Endothelial cell (in vitro differentiated cells): ENCODE data around the gene XRCC4. TPM values are rescaled to one million over a fixed set of nuclear protein-coding genes. Genes with fewer than 3 reads are reported as not detected.

ENCODE experiments used
- DNase-seq: peaks from one replicate; pipeline ENCODE4 v3.0.0; 2021; ENCODE audit warnings: low spot score
- H3K27ac Mint-ChIP-seq: one replicate; pipeline ENCODE4 v1.8.0; 2021; ENCODE audit warnings: mixed read lengths, inconsistent platforms; ENCODE audit not compliant: unreplicated experiment
- H3K27me3 Mint-ChIP-seq: one replicate; pipeline ENCODE4 v1.8.0; 2021; ENCODE audit warnings: mild to moderate bottlenecking, moderate library complexity, mixed read lengths, inconsistent platforms; ENCODE audit not compliant: unreplicated experiment
- H3K36me3 Mint-ChIP-seq: one replicate; pipeline ENCODE4 v1.8.0; 2021; ENCODE audit warnings: mild to moderate bottlenecking, low read depth, mixed read lengths, inconsistent platforms; ENCODE audit not compliant: unreplicated experiment
- H3K4me1 Mint-ChIP-seq: one replicate; pipeline ENCODE4 v1.8.0; 2021; ENCODE audit warnings: mild to moderate bottlenecking, mixed read lengths, inconsistent platforms; ENCODE audit not compliant: unreplicated experiment
- H3K4me3 Mint-ChIP-seq: one replicate; pipeline ENCODE4 v1.8.0; 2021; ENCODE audit warnings: mild to moderate bottlenecking, mixed read lengths, inconsistent platforms; ENCODE audit not compliant: unreplicated experiment
- H3K9me3 Mint-ChIP-seq: one replicate; pipeline ENCODE4 v1.8.0; 2021; ENCODE audit warnings: mixed read lengths, inconsistent platforms; ENCODE audit not compliant: unreplicated experiment
- CTCF ChIP-seq: fragments of 200-600 bp; sonication (generic); IDR thresholded peaks from one replicate; pipeline ENCODE4 v1.5.0; 2021; ENCODE audit warnings: antibody characterized with exemption; ENCODE audit not compliant: unreplicated experiment
- total RNA-seq: library from RNA; stranded (reverse); fragmentation: NEBNext Ultra II Directional; extraction: Animal tissue kit (Norgen Biotek cat#: 25700); gene quantifications from one replicate; pipeline ENCODE4 v1.2.1, GENCODE V29; 2021; ENCODE audit not compliant: unreplicated experiment

XRCC4 gene
- total RNA-seq, 1 donor from 2014 or later, result 6.8 TPM

DNA sequence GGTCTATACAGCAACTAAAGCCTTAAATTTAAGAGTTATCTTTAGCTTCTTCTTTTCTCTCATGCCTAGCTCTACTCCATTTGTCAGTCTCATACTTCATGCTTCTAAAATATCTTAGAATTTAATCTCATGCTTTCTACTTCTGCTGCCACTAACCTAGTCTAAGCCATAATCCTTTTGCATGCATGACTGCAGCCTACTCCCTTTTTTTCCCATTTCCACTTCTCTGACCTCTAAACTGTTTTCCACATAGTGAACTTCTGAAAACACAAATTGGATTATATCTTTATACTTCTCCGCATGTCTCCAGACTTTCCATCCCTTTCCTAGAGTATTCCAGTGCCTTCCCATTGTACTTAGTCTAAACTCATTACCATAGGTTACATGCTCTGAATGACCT is 193.0 kb downstream of the XRCC4 start:
- H3K36me3 Mint-ChIP-seq, result no peaks in the 10 kb centered on the region
- H3K27ac Mint-ChIP-seq, result no peak overlapping the region
- TF ChIP-seq CTCF, result no peak
- no peaks in the 10 kb centered on the region for H3K9me3 Mint-ChIP-seq
- no peaks in the 10 kb centered on the region for H3K27me3 Mint-ChIP-seq
- no peak for DNase-seq
- H3K4me1 Mint-ChIP-seq, result no peaks in the 10 kb centered on the region
- no peak overlapping the region for H3K4me3 Mint-ChIP-seq

DNA sequence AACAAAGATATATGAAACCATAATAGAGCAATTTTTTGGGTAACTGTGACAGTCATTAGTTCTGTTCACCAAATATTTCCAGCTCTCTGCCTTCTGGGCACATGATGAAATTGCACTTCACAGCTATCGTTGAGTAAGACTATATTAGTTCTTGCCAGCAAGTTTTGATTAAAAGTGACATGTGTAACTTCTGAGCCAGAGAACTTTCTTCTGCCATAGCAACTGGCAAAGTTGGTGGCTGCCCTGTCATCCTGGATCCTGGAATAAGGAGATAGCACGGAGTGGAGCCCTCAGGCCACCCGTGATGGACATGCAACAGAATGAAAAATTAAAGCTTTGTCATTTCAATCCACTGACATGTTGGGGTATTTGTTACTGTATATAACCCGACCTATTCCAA is 199.8 kb downstream of the XRCC4 start:
- H3K4me3 Mint-ChIP-seq, result no peak overlapping the region
- H3K36me3 Mint-ChIP-seq, result no peaks in the 10 kb centered on the region
- H3K4me1 Mint-ChIP-seq, result no peaks in the 10 kb centered on the region
- H3K9me3 Mint-ChIP-seq, result no peaks in the 10 kb centered on the region
- H3K27ac Mint-ChIP-seq, result no peak overlapping the region
- H3K27me3 Mint-ChIP-seq, result no peaks in the 10 kb centered on the region
- no peak for DNase-seq
- TF ChIP-seq CTCF, result no peak

GRCh38 chr5:83277953-83278352 is 200.6 kb downstream of the XRCC4 start:
- Mint-ChIP-seq H3K9me3 (no peaks in the 10 kb centered on the region), H3K36me3 (no peaks in the 10 kb centered on the region), H3K27ac (no peak overlapping the region), H3K27me3 (no peaks in the 10 kb centered on the region), H3K4me1 (no peaks in the 10 kb centered on the region), H3K4me3 (no peak overlapping the region)
- no peak for DNase-seq
- TF ChIP-seq CTCF, result no peak

DNA sequence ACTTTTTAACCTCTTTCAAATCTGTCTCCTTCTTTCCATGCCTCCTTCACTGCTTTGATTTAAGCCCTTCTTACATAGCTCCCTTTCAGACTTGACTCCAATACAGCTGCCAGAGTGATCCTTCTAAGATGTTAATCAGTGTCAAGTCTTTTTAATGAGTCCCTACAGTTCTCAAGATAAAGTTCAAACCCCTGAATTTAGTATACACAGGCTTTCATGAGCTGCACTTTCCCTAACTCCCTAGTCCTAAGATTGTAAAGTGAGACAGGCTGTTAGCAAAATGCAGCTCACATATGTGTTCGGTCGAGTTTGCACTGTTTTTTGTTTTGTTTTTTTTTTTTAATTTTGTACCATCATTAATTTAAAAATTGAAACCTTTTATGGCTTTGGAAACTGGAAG is 203.8 kb downstream of the XRCC4 start:
- H3K4me1 Mint-ChIP-seq, result no peaks in the 10 kb centered on the region
- no peak overlapping the region for H3K4me3 Mint-ChIP-seq
- no peaks in the 10 kb centered on the region for H3K36me3 Mint-ChIP-seq
- no peaks in the 10 kb centered on the region for H3K27me3 Mint-ChIP-seq
- H3K27ac Mint-ChIP-seq, result no peak overlapping the region
- no peak for TF ChIP-seq CTCF
- DNase-seq, result no peak
- no peaks in the 10 kb centered on the region for H3K9me3 Mint-ChIP-seq

GRCh38 chr5:83281658-83282057 is 204.3 kb downstream of the XRCC4 start:
- no peaks in the 10 kb centered on the region for H3K36me3 Mint-ChIP-seq
- TF ChIP-seq CTCF, result no peak
- H3K27me3 Mint-ChIP-seq, result no peaks in the 10 kb centered on the region
- no peak overlapping the region for H3K27ac Mint-ChIP-seq
- no peak overlapping the region for H3K4me3 Mint-ChIP-seq
- no peak for DNase-seq
- no peaks in the 10 kb centered on the region for H3K4me1 Mint-ChIP-seq
- no peaks in the 10 kb centered on the region for H3K9me3 Mint-ChIP-seq
